HepG2 (cell line): ENCODE measurements around the gene BRK1. TPM values are rescaled to one million over a fixed set of nuclear protein-coding genes. Genes with fewer than 3 reads are reported as not detected.

Source experiments
- ATAC-seq: fragments of 200-7000 bp; cut with Tn5 transposase; 3 replicates; pipeline ENCODE4 v1.9.1; 2020; ENCODE audit warnings: mild to moderate bottlenecking, moderate library complexity
- BruUV-seq: library from RNA; stranded (reverse); fragments of 400-500 nt; replicated peaks from 2 replicates; lab custom pipeline; 2021; lab: Mats Ljungman, UMichigan
- CTCF ChIA-PET: fragments of 300-600 bp; formaldehyde crosslinking; extraction: SDS; loops from one replicate; lab custom pipeline; 2021; ENCODE audit warnings: low total read pairs, inconsistent platforms, low intra/inter-chr PET ratio; lab: Yijun Ruan, JAX
- POLR2A ChIA-PET: fragments of 350-600 bp; sonication (Branson Sonifier 250); formaldehyde crosslinking; loops from one replicate; lab custom pipeline; 2020; ENCODE audit warnings: antibody characterized with exemption, inconsistent platforms; lab: Yijun Ruan, JAX
- DNase-seq: peaks from one replicate; pipeline ENCODE4 v3.0.0-alpha.2; 2015; ENCODE audit warnings: low spot score
- FAIRE-seq: peaks from 3 replicates; lab custom pipeline; 2011; peaks lifted over from hg19 to GRCh38; lab: Jason Lieb, UNC
- H2AFZ ChIP-seq: one replicate; pipeline ENCODE4 v1.6.1; 2011; ENCODE audit warnings: low read length, inconsistent platforms
- H3K27ac ChIP-seq: fragments of 300-600 bp; 3 replicates; pipeline ENCODE4 v1.8.0; 2011; ENCODE audit warnings: mixed run types, mild to moderate bottlenecking, mixed read lengths, low read length, inconsistent platforms; ENCODE audit not compliant: insufficient read depth; ENCODE audit errors: extremely low read length
- H3K27me3 ChIP-seq, 2 experiments: fragments of 200-600 bp in 1 of 2; 2 replicates in 1 of 2; 3 replicates in 1 of 2; pipeline versions ENCODE4 v1.6.0 to v1.8.0; 2011; ENCODE audit warnings: low read length in 2 of 2, mild to moderate bottlenecking in 2 of 2, moderate library complexity in 2 of 2, inconsistent platforms in 1 of 2; ENCODE audit not compliant: insufficient read depth in 2 of 2, control insufficient read depth in 1 of 2
- H3K36me3 ChIP-seq, 2 experiments: fragments of 200-600 bp in 1 of 2; replicated peaks in 1 of 2; 2 replicates in 1 of 2; 3 replicates in 1 of 2; pipeline versions ENCODE4 v1.5.1 to v1.8.0; 2011; ENCODE audit warnings: low read length in 2 of 2, inconsistent platforms in 1 of 2; ENCODE audit not compliant: insufficient read depth in 2 of 2, control insufficient read depth in 1 of 2
- H3K4me1 ChIP-seq: 2 replicates; pipeline ENCODE4 v1.5.1; 2012; ENCODE audit warnings: low read length, inconsistent platforms; ENCODE audit not compliant: insufficient read depth
- H3K4me2 ChIP-seq: 2 replicates; pipeline ENCODE4 v1.6.0; 2011; ENCODE audit warnings: low read depth, low read length, inconsistent platforms
- H3K4me3 ChIP-seq, 3 experiments: fragments of 200-600 bp in 1 of 3; sonication (generic), shearing (Covaris generic) in 1 of 3; replicated peaks in 1 of 3; 2 replicates each; pipeline ENCODE4 v1.5.1; 2011 to 2016; ENCODE audit warnings: low read length in 3 of 3, inconsistent platforms in 2 of 3, low read depth in 2 of 3, mild to moderate bottlenecking in 2 of 3, control low read depth in 1 of 3, mixed read lengths in 1 of 3; ENCODE audit not compliant: insufficient read depth in 1 of 3
- H3K79me2 ChIP-seq: one replicate; pipeline ENCODE4 v1.6.1; 2011; ENCODE audit warnings: low read length, inconsistent platforms; ENCODE audit not compliant: insufficient read depth
- H3K9ac ChIP-seq: 2 replicates; pipeline ENCODE4 v1.6.0; 2011; ENCODE audit warnings: mild to moderate bottlenecking, low read depth, low read length, inconsistent platforms; ENCODE audit not compliant: insufficient read depth
- H3K9me3 ChIP-seq: 2 replicates; pipeline ENCODE4 v1.5.1; 2012; ENCODE audit warnings: mild to moderate bottlenecking, low read length
- H4K20me1 ChIP-seq: 2 replicates; pipeline ENCODE4 v1.6.0; 2011; ENCODE audit warnings: inconsistent platforms, mild to moderate bottlenecking, low read length, moderate library complexity; ENCODE audit not compliant: insufficient read depth
- ADNP ChIP-seq: sonication (generic); formaldehyde crosslinking; IDR thresholded peaks from 2 replicates; pipeline ENCODE4 v1.4.0; 2020; ENCODE audit warnings: missing genetic modification reagents
- ATF1 ChIP-seq: IDR thresholded peaks from 2 replicates; pipeline ENCODE4 v1.6.1; 2016; ENCODE audit warnings: mild to moderate bottlenecking, control low read depth
- HNF4G ChIP-seq, 2 experiments: sonication (generic) in 1 of 2; formaldehyde crosslinking in 1 of 2; IDR thresholded peaks; 2 replicates each; pipeline versions ENCODE4 v1.4.0 to v1.6.1; 2011 to 2020; ENCODE audit warnings: borderline replicate concordance in 2 of 2, low read depth in 2 of 2, mild to moderate bottlenecking in 2 of 2, low read length in 1 of 2, missing genetic modification reagents in 1 of 2, moderate library complexity in 1 of 2
- KAT7 ChIP-seq: IDR thresholded peaks from 2 replicates; pipeline ENCODE4 v1.6.1; 2018; ENCODE audit warnings: borderline replicate concordance, missing compliant biosample characterization
- NFKB2 ChIP-seq: sonication (generic); formaldehyde crosslinking; IDR thresholded peaks from 2 replicates; pipeline ENCODE4 v1.4.0; 2020; ENCODE audit warnings: missing genetic modification reagents, borderline replicate concordance
- SAFB2 ChIP-seq: sonication (generic); formaldehyde crosslinking; IDR thresholded peaks from 2 replicates; pipeline ENCODE4 v1.5.1; 2020; ENCODE audit warnings: missing genetic modification reagents, low read depth, mild to moderate bottlenecking, borderline replicate concordance
- SAP130 ChIP-seq: IDR thresholded peaks from 2 replicates; pipeline ENCODE4 v1.6.1; 2016; ENCODE audit warnings: low read depth
- SKI ChIP-seq: fragments of 450-650 bp; IDR thresholded peaks from one replicate; pipeline ENCODE4 v1.6.1; 2018; ENCODE audit warnings: mild to moderate bottlenecking; ENCODE audit not compliant: partially characterized antibody
- TAF1 ChIP-seq: sonication (generic); formaldehyde crosslinking; IDR thresholded peaks from 2 replicates; pipeline ENCODE4 v1.4.0; 2020; ENCODE audit warnings: missing genetic modification reagents
- ZBTB7A ChIP-seq: sonication (generic); formaldehyde crosslinking; IDR thresholded peaks from 2 replicates; pipeline ENCODE4 v1.8.0; 2022; ENCODE audit warnings: mild to moderate bottlenecking, missing genetic modification reagents
- ZFX ChIP-seq: sonication (generic); formaldehyde crosslinking; IDR thresholded peaks from 2 replicates; pipeline ENCODE4 v1.4.0; 2020; ENCODE audit warnings: mild to moderate bottlenecking, low read depth, missing genetic modification reagents, moderate library complexity
- ZNF124 ChIP-seq: sonication (generic); formaldehyde crosslinking; IDR thresholded peaks from 2 replicates; pipeline ENCODE4 v1.4.0; 2020; ENCODE audit warnings: missing genetic modification reagents
- ZNF558 ChIP-seq: sonication (generic); formaldehyde crosslinking; IDR thresholded peaks from 2 replicates; pipeline ENCODE4 v1.9.0; 2022; ENCODE audit warnings: mild to moderate bottlenecking, missing genetic modification reagents, borderline replicate concordance
- ZNF766 ChIP-seq: sonication (generic); formaldehyde crosslinking; IDR thresholded peaks from 2 replicates; pipeline ENCODE4 v1.5.0; 2020; ENCODE audit warnings: missing genetic modification reagents, borderline replicate concordance
- ZNF772 ChIP-seq: sonication (generic); formaldehyde crosslinking; IDR thresholded peaks from 2 replicates; pipeline ENCODE4 v1.5.0; 2020; ENCODE audit warnings: mild to moderate bottlenecking, missing genetic modification reagents
- ZNF781 ChIP-seq: sonication (generic); formaldehyde crosslinking; IDR thresholded peaks from 2 replicates; pipeline ENCODE4 v1.5.1; 2020; ENCODE audit warnings: borderline replicate concordance, mild to moderate bottlenecking, missing genetic modification reagents; ENCODE audit errors: not compliant biosample characterization
- WGBS: methylation state at CpG from one replicate; pipeline ENCODE4 v1.1.6; 2017; ENCODE audit warnings: low lambda C conversion rate; 5-methylcytosine and 5-hydroxymethylcytosine counted together
- in situ Hi-C: cut with HindIII; loops from 2 replicates; pipeline ENCODE4 v1.10.0; 2017; ENCODE audit warnings: low pct_unique_long_range_greater_than_20kb; ENCODE audit not compliant: extremely low pct_ligation_motif_present
- intact Hi-C: fragments of 100-400 bp; cut with micrococcal nuclease; formaldehyde crosslinking; loops from one replicate; pipeline ENCODE4 v1.10.0; 2022; ENCODE audit not compliant: unreplicated experiment
- polyA plus RNA-seq, 8 experiments: library from polyadenylated mRNA; depleted of rRNA in 3 of 8; stranded (reverse) in 7 of 8; unstranded in 1 of 8; fragments of >200 nt; fragmentation: Illumina TruSeq in 4 of 8; extraction: Trizol in 4 of 8; gene quantifications; 2 replicates each; pipeline versions ENCODE4 v1.2.1 to v1.2.3, GENCODE V29; 2011 to 2016; ENCODE audit warnings: low read depth in 4 of 8, missing spikeins in 1 of 8, mixed read lengths in 1 of 8; ENCODE audit not compliant: insufficient read depth in 1 of 8
- total RNA-seq, 5 experiments: library from RNA; depleted of rRNA; stranded (reverse); fragments of >200 nt; fragmentation: Illumina TruSeq; extraction: Trizol; gene quantifications; 2 replicates each; pipeline ENCODE4 v1.2.3, GENCODE V29; 2016; ENCODE audit warnings: low read depth in 1 of 5
- TF ChIP-seq, protein P1 (sequence below): IDR thresholded peaks from 2 replicates; pipeline ENCODE4 v1.6.1; 2012; ENCODE audit warnings: low read length, improper control_type of control experiment
- TF ChIP-seq, protein P2 (sequence below): sonication (generic); formaldehyde crosslinking; IDR thresholded peaks from 2 replicates; pipeline ENCODE4 v1.4.0; 2020; ENCODE audit warnings: mild to moderate bottlenecking, missing genetic modification reagents

BRK1 gene
- total and polyA plus RNA-seq, 2 of the 13 experiments (the other 11 are each of a cell fraction or from before 2014, with no cell fraction given) = 118 to 155 TPM

GRCh38 chr3:10157031-10157430 is 41.6 kb downstream of the BRK1 start:
- Histone ChIP-seq H2AFZ (no peak overlapping the region), H3K9me3 (no peaks in the 10 kb centered on the region), H3K27me3 (no peaks in the 10 kb centered on the region), H3K4me3 (no peak overlapping the region), H3K36me3 (0 out of 5 replicates have a peak, but pooled peaks cover 0 to 7% of the 10 kb centered on the region in 2 experiments), H3K4me2 (no peak overlapping the region), H3K9ac (no peak overlapping the region), H4K20me1 (no peaks in the 10 kb centered on the region), H3K79me2 (no peaks in the 10 kb centered on the region), H3K27ac (no peak overlapping the region), H3K4me1 (peaks cover 15% of the 10 kb centered on the region)
- 96% methylated on average over 4 of the region's 4 CpGs for WGBS
- FAIRE-seq = no peak
- CTCF ChIA-PET = no interaction called here
- no TSS peak for BruUV-seq
- TF ChIP-seq ZNF772 (CRISPR knock-in tag) = no peak
- TF ChIP-seq SKI = no peak
- TF ChIP-seq, protein P1, sequence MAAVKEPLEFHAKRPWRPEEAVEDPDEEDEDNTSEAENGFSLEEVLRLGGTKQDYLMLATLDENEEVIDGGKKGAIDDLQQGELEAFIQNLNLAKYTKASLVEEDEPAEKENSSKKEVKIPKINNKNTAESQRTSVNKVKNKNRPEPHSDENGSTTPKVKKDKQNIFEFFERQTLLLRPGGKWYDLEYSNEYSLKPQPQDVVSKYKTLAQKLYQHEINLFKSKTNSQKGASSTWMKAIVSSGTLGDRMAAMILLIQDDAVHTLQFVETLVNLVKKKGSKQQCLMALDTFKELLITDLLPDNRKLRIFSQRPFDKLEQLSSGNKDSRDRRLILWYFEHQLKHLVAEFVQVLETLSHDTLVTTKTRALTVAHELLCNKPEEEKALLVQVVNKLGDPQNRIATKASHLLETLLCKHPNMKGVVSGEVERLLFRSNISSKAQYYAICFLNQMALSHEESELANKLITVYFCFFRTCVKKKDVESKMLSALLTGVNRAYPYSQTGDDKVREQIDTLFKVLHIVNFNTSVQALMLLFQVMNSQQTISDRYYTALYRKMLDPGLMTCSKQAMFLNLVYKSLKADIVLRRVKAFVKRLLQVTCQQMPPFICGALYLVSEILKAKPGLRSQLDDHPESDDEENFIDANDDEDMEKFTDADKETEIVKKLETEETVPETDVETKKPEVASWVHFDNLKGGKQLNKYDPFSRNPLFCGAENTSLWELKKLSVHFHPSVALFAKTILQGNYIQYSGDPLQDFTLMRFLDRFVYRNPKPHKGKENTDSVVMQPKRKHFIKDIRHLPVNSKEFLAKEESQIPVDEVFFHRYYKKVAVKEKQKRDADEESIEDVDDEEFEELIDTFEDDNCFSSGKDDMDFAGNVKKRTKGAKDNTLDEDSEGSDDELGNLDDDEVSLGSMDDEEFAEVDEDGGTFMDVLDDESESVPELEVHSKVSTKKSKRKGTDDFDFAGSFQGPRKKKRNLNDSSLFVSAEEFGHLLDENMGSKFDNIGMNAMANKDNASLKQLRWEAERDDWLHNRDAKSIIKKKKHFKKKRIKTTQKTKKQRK = no peak
- no peak for TF ChIP-seq ZNF558 (CRISPR knock-in tag)
- no peak for TF ChIP-seq ADNP (CRISPR knock-in tag)
- no peak for TF ChIP-seq HNF4G (IDR thresholded peaks at IDR 0.05; ENCODE audit: borderline replicate concordance, low read depth, low read length)
- TF ChIP-seq HNF4G (CRISPR knock-in tag; IDR thresholded peaks at IDR 0.05; ENCODE audit: borderline replicate concordance, low read depth) = no peak
- TF ChIP-seq, protein P2, sequence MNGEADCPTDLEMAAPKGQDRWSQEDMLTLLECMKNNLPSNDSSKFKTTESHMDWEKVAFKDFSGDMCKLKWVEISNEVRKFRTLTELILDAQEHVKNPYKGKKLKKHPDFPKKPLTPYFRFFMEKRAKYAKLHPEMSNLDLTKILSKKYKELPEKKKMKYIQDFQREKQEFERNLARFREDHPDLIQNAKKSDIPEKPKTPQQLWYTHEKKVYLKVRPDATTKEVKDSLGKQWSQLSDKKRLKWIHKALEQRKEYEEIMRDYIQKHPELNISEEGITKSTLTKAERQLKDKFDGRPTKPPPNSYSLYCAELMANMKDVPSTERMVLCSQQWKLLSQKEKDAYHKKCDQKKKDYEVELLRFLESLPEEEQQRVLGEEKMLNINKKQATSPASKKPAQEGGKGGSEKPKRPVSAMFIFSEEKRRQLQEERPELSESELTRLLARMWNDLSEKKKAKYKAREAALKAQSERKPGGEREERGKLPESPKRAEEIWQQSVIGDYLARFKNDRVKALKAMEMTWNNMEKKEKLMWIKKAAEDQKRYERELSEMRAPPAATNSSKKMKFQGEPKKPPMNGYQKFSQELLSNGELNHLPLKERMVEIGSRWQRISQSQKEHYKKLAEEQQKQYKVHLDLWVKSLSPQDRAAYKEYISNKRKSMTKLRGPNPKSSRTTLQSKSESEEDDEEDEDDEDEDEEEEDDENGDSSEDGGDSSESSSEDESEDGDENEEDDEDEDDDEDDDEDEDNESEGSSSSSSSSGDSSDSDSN (CRISPR knock-in tag) = no peak
- no peak for TF ChIP-seq ATF1 (CRISPR knock-in tag)
- TF ChIP-seq ZBTB7A (CRISPR knock-in tag) = no peak
- TF ChIP-seq ZFX = no peak
- no peak for TF ChIP-seq ZNF781 (CRISPR knock-in tag)
- no peak for TF ChIP-seq SAFB2 (CRISPR knock-in tag)
- TF ChIP-seq NFKB2 = no peak
- no peak for TF ChIP-seq ZNF124 (CRISPR knock-in tag)
- no peak for TF ChIP-seq SAP130 (CRISPR knock-in tag)
- TF ChIP-seq ZNF766 (CRISPR knock-in tag) = no peak
- no peak for TF ChIP-seq TAF1 (CRISPR knock-in tag)
- TF ChIP-seq KAT7 (CRISPR knock-in tag) = no peak
- intact Hi-C loops (no loop called here), in situ Hi-C loops (no loop called here)
- no peak for DNase-seq
- no peak for ATAC-seq
- POLR2A ChIA-PET = no interaction called here
